HEK293 (cell line): ENCODE measurements around the gene IMMP2L.

ENCODE experiments used
- CTCF ChIA-PET: fragments of 350-600 bp; formaldehyde crosslinking; extraction: SDS; loops from one replicate; lab custom pipeline; 2021; ENCODE audit warnings: antibody characterized with exemption; lab: Yijun Ruan, JAX
- POLR2A ChIA-PET: fragments of 300-600 bp; formaldehyde crosslinking; extraction: SDS; loops from one replicate; lab custom pipeline; 2020; ENCODE audit warnings: antibody characterized with exemption, inconsistent platforms; lab: Yijun Ruan, JAX
- H3K27ac ChIP-seq: fragments of 200-500 bp; sonication (Bioruptor generic); 2 replicates; pipeline ENCODE4 v1.5.1; 2014; ENCODE audit warnings: low read depth, low read length, control low read depth, inconsistent platforms; ENCODE audit errors: extremely low read depth
- H3K36me3 ChIP-seq, 2 experiments: fragments of 200-500 bp in 1 of 2; sonication (Bioruptor generic) in 1 of 2; 1 replicate in 1 of 2; 2 replicates in 1 of 2; pipeline ENCODE4 v1.5.1; 2014 to 2017; ENCODE audit warnings: inconsistent platforms in 2 of 2, low read length in 2 of 2; ENCODE audit not compliant: control insufficient read depth in 2 of 2, insufficient read depth in 1 of 2
- H3K4me1 ChIP-seq: fragments of 200-500 bp; sonication (Bioruptor generic); 2 replicates; pipeline ENCODE4 v1.5.1; 2014; ENCODE audit warnings: mild to moderate bottlenecking, low read length, inconsistent platforms; ENCODE audit not compliant: control insufficient read depth, insufficient read depth
- H3K4me3 ChIP-seq: 2 replicates; pipeline ENCODE4 v1.5.1; 2011; ENCODE audit warnings: low read depth, mild to moderate bottlenecking, control low read depth, low read length, moderate library complexity
- H3K9me3 ChIP-seq: fragments of 200-500 bp; sonication (Bioruptor generic); 2 replicates; pipeline ENCODE4 v1.5.1; 2014; ENCODE audit warnings: low read depth, low read length, inconsistent platforms; ENCODE audit not compliant: control insufficient read depth, insufficient read depth
- BCL11A ChIP-seq: fragments of 450-650 bp; formaldehyde crosslinking; IDR thresholded peaks from 2 replicates; pipeline ENCODE4 v1.5.1; 2016; ENCODE audit warnings: low read depth, missing biosample characterization, missing genetic modification characterization
- GLIS2 ChIP-seq: fragments of 450-650 bp; formaldehyde crosslinking; IDR thresholded peaks from 2 replicates; pipeline ENCODE4 v1.5.1; 2016; ENCODE audit warnings: missing biosample characterization, missing genetic modification characterization
- HIC1 ChIP-seq: fragments of 450-650 bp; formaldehyde crosslinking; IDR thresholded peaks from 2 replicates; pipeline ENCODE4 v1.5.1; 2016; ENCODE audit warnings: missing biosample characterization, missing genetic modification characterization
- HOXA7 ChIP-seq: sonication (generic); formaldehyde crosslinking; IDR thresholded peaks from 2 replicates; pipeline ENCODE4 v1.8.1; 2022; ENCODE audit warnings: missing genetic modification reagents, borderline replicate concordance
- OVOL3 ChIP-seq: fragments of 450-650 bp; formaldehyde crosslinking; IDR thresholded peaks from 2 replicates; pipeline ENCODE4 v1.5.1; 2016; ENCODE audit warnings: missing biosample characterization, missing genetic modification characterization
- PRDM10 ChIP-seq: fragments of 450-650 bp; formaldehyde crosslinking; IDR thresholded peaks from 2 replicates; pipeline ENCODE4 v1.5.1; 2016; ENCODE audit warnings: missing biosample characterization, missing genetic modification characterization
- ZNF175 ChIP-seq: fragments of 450-650 bp; formaldehyde crosslinking; IDR thresholded peaks from 2 replicates; pipeline ENCODE4 v1.5.1; 2016; ENCODE audit warnings: missing biosample characterization, missing genetic modification characterization
- ZNF211 ChIP-seq: fragments of 450-650 bp; formaldehyde crosslinking; IDR thresholded peaks from 2 replicates; pipeline ENCODE4 v1.5.1; 2016; ENCODE audit warnings: low read depth, missing biosample characterization, missing genetic modification characterization
- ZNF354C ChIP-seq: fragments of 450-650 bp; formaldehyde crosslinking; IDR thresholded peaks from 2 replicates; pipeline ENCODE4 v1.5.1; 2016; ENCODE audit warnings: missing biosample characterization, missing genetic modification characterization, low read depth, borderline replicate concordance
- ZNF366 ChIP-seq: fragments of 450-650 bp; formaldehyde crosslinking; conservative IDR thresholded peaks from 2 replicates; pipeline ENCODE4 v1.5.1; 2016; ENCODE audit warnings: missing biosample characterization, missing genetic modification characterization
- ZNF37A ChIP-seq: fragments of 450-650 bp; IDR thresholded peaks from 2 replicates; pipeline ENCODE4 v1.5.1; 2018; ENCODE audit warnings: missing biosample characterization, missing genetic modification characterization
- ZNF394 ChIP-seq: fragments of 450-650 bp; formaldehyde crosslinking; IDR thresholded peaks from 2 replicates; pipeline ENCODE4 v1.5.1; 2016; ENCODE audit warnings: missing biosample characterization, missing genetic modification characterization, mild to moderate bottlenecking, moderate library complexity, borderline replicate concordance
- ZNF626 ChIP-seq: fragments of 450-650 bp; sonication (Bioruptor Pico); formaldehyde crosslinking; IDR thresholded peaks from 2 replicates; pipeline ENCODE4 v1.5.1; 2018; ENCODE audit warnings: missing biosample characterization, missing genetic modification characterization, inconsistent platforms
- ZNF664 ChIP-seq: fragments of 450-650 bp; formaldehyde crosslinking; IDR thresholded peaks from 2 replicates; pipeline ENCODE4 v1.5.1; 2016; ENCODE audit warnings: missing biosample characterization, missing genetic modification characterization
- ZNF785 ChIP-seq: fragments of 450-650 bp; formaldehyde crosslinking; IDR thresholded peaks from 2 replicates; pipeline ENCODE4 v1.5.1; 2016; ENCODE audit warnings: missing biosample characterization, missing genetic modification characterization
- TF ChIP-seq, protein P1 (sequence below): fragments of 450-650 bp; formaldehyde crosslinking; IDR thresholded peaks from 2 replicates; pipeline ENCODE4 v1.5.1; 2017; ENCODE audit warnings: missing biosample characterization, missing genetic modification characterization

Gene IMMP2L

GRCh38 chr7:111414374-111414773 is 147.9 kb downstream of the IMMP2L start (continued):
- TF ChIP-seq OVOL3 (tag by site-specific recombination) (no peak), ZNF354C (tag by site-specific recombination) (no peak), ZNF211 (no peak), ZNF394 (tag by site-specific recombination) (no peak), ZNF664 (tag by site-specific recombination) (no peak), ZNF785 (tag by site-specific recombination) (no peak), HOXA7 (CRISPR knock-in tag) (no peak), ZNF366 (tag by site-specific recombination) (no peak)
- TF ChIP-seq, protein P1, sequence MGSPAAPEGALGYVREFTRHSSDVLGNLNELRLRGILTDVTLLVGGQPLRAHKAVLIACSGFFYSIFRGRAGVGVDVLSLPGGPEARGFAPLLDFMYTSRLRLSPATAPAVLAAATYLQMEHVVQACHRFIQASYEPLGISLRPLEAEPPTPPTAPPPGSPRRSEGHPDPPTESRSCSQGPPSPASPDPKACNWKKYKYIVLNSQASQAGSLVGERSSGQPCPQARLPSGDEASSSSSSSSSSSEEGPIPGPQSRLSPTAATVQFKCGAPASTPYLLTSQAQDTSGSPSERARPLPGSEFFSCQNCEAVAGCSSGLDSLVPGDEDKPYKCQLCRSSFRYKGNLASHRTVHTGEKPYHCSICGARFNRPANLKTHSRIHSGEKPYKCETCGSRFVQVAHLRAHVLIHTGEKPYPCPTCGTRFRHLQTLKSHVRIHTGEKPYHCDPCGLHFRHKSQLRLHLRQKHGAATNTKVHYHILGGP (tag by site-specific recombination) = no peak

- Histone ChIP-seq H3K36me3 (no peaks in the 10 kb centered on the region), H3K9me3 (no peaks in the 10 kb centered on the region), H3K4me3 (no peak overlapping the region), H3K27ac (no peak overlapping the region), H3K4me1 (no peaks in the 10 kb centered on the region)
- TF ChIP-seq BCL11A (no peak), ZNF175 (tag by site-specific recombination) (no peak), GLIS2 (tag by site-specific recombination) (no peak), PRDM10 (tag by site-specific recombination) (peak; percentile 50)
- ChIA-PET POLR2A (no interaction called here), CTCF (no interaction called here)
Observed at GRCh38 chr7:111413739-111414138, 148.6 kb downstream of the IMMP2L start.

- ChIA-PET CTCF (interaction anchor here (0.7 kb wide), 1 partner anchor 37 kb away, joined by 3 read pairs; no protein-coding TSS in a partner anchor), POLR2A (interaction anchor here (0.7 kb wide), 1 partner anchor 25 kb away, joined by 3 read pairs; no protein-coding TSS in a partner anchor)
- Histone ChIP-seq H3K27ac (no peak overlapping the region), H3K36me3 (no peaks in the 10 kb centered on the region), H3K4me1 (no peaks in the 10 kb centered on the region), H3K4me3 (no peak overlapping the region), H3K9me3 (no peaks in the 10 kb centered on the region)
- TF ChIP-seq ZNF626 = no peak
Observed at GRCh38 chr7:111410899-111411298, 151.4 kb downstream of the IMMP2L start.

DNA sequence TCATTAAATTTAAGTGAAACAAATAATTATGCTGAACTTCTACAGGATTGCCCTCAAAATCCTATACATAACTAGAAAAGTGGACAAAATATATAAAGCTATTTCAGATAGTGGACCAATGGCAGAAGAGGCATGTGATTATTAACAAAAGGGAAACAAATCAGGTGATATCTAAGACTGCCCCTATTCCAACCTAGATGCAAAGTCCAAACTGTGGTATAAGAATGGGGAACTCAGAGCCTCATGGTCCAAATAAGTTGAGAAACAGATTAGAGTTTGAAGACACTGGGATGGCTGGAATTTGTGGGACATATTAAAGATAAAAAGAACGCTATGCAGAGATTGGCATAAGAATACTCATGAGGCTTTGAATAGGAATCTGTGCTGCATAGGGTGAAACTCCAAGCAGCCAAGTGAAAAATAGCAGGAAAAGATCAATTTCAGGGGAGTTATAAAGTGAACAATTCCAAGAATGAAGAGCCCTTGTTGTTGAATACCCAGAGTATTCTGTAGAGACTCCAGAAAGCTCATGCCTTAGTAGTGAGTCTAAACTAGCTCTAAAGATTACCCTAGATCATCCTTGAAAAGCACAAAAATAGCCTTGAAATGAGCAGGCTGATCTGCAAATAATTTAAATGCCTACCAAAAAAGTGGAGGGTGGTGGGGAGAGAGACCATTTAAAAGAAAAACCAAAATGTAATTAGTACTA is 152.4 kb downstream of the IMMP2L start:
- no peaks in the 10 kb centered on the region for H3K4me1 ChIP-seq
- POLR2A ChIA-PET = interaction anchor here (0.7 kb wide), 1 partner anchor 24 kb away, joined by 3 read pairs; no protein-coding TSS in a partner anchor
- CTCF ChIA-PET = interaction anchor here (0.6 kb wide), 1 partner anchor 214 kb away, joined by 3 read pairs; no protein-coding TSS in a partner anchor
- no peaks in the 10 kb centered on the region for H3K9me3 ChIP-seq
- H3K27ac ChIP-seq = no peak overlapping the region
- no peaks in the 10 kb centered on the region for H3K36me3 ChIP-seq
- H3K4me3 ChIP-seq = no peak overlapping the region
- TF ChIP-seq HIC1 (tag by site-specific recombination) (no peak), ZNF37A (no peak)
